ENCODE results near the gene CDCA4. TPM values are rescaled to one million over a fixed set of nuclear protein-coding genes. Genes with fewer than 3 reads are reported as not detected.
A peak's percentile ranks its signal among the peaks of the same experiment; 100 is the strongest.

The CDCA4 gene
- total RNA-seq, 1 experiment from 2014 or later, result 24.9 TPM

- Histone ChIP-seq H4K20me1 (ENCODE audit: insufficient read depth) (no peaks in the 10 kb centered on the region), H3K4me3 (no peak overlapping the region), H3K4me2 (no peak overlapping the region), H3K9me2 (ENCODE audit: insufficient read depth) (no peaks in the 10 kb centered on the region), H3K79me2 (ENCODE audit: low read depth) (no peaks in the 10 kb centered on the region), H2AFZ (no peak overlapping the region), H3K36me3 (ENCODE audit: low read depth) (no peaks in the 10 kb centered on the region), H3K27me3 (ENCODE audit: insufficient read depth, low read depth) (no peaks in the 10 kb centered on the region), H3K4me1 (replicated peaks; ENCODE audit: insufficient read depth) (peaks cover 27% of the 10 kb centered on the region), H3K27ac (no peak overlapping the region), H3K9me3 (ENCODE audit: insufficient read depth, low read depth) (no peaks in the 10 kb centered on the region), H3F3A (ENCODE audit: insufficient read depth, low read depth) (peaks cover 13% of the 10 kb centered on the region; the same call in 1 of the 2 replicates)
- peak; percentile 69 to 80 for DNase-seq
- intact Hi-C loops (cut with micrococcal nuclease; ENCODE audit: unreplicated experiment), result no loop called here
- no peak for TF ChIP-seq CTCF (conservative IDR thresholded peaks at IDR 0.05)
- TF ChIP-seq EZH2 (IDR thresholded peaks at IDR 0.05; ENCODE audit: low read depth), result no peak
- ChIA-PET POLR2A (ENCODE audit: unreplicated experiment) (interaction anchor here (0.7 kb wide), 1 partner anchor 52 kb away, joined by 4 read pairs; no protein-coding TSS in a partner anchor), CTCF (no interaction called here)
- BruUV-seq (replicated peaks), result no TSS peak
These were observed 40.9 kb downstream of the CDCA4 start for GRCh38 chr14:104979758-104980610.

- no TSS peak for BruUV-seq (replicated peaks)
- H3K27ac ChIP-seq, result no peak overlapping the region
- H3K4me1 ChIP-seq (replicated peaks; ENCODE audit: insufficient read depth), result peaks cover 37% of the 10 kb centered on the region
These were observed 41.9 kb downstream of the CDCA4 start for GRCh38 chr14:104978746-104979691.

More at GRCh38 chr14:104978746-104979691, 41.9 kb downstream of the CDCA4 start:
- no peaks in the 10 kb centered on the region for H3K79me2 ChIP-seq (ENCODE audit: low read depth)
- CTCF ChIA-PET, result no interaction called here
- no peak overlapping the region for H2AFZ ChIP-seq
- H3K4me2 ChIP-seq, result peak overlapping the region; percentile 47; the same call in 1 of the 2 replicates
- H3K4me3 ChIP-seq, result no peak overlapping the region
- intact Hi-C loops (cut with micrococcal nuclease; ENCODE audit: unreplicated experiment), result no loop called here
- POLR2A ChIA-PET (ENCODE audit: unreplicated experiment), result no interaction called here
- no peak for DNase-seq
- TF ChIP-seq EZH2 (IDR thresholded peaks at IDR 0.05; ENCODE audit: low read depth), result no peak
- no peak for TF ChIP-seq CTCF (conservative IDR thresholded peaks at IDR 0.05)
- H3F3A ChIP-seq (ENCODE audit: insufficient read depth, low read depth), result peaks cover 19% of the 10 kb centered on the region
- no peaks in the 10 kb centered on the region for H3K36me3 ChIP-seq (ENCODE audit: low read depth)
- H3K9me2 ChIP-seq (ENCODE audit: insufficient read depth), result no peaks in the 10 kb centered on the region
- H4K20me1 ChIP-seq (ENCODE audit: insufficient read depth), result no peaks in the 10 kb centered on the region
- H3K9me3 ChIP-seq (ENCODE audit: insufficient read depth, low read depth), result no peaks in the 10 kb centered on the region
- no peaks in the 10 kb centered on the region for H3K27me3 ChIP-seq (ENCODE audit: insufficient read depth, low read depth)
